ENCODE measurements around the gene DSG3. TPM values are rescaled to one million over a fixed set of nuclear protein-coding genes. Genes with fewer than 3 reads are reported as not detected.

DSG3 gene
- total RNA-seq, 1 experiment from 2014 or later, result 0.05 TPM

DNA sequence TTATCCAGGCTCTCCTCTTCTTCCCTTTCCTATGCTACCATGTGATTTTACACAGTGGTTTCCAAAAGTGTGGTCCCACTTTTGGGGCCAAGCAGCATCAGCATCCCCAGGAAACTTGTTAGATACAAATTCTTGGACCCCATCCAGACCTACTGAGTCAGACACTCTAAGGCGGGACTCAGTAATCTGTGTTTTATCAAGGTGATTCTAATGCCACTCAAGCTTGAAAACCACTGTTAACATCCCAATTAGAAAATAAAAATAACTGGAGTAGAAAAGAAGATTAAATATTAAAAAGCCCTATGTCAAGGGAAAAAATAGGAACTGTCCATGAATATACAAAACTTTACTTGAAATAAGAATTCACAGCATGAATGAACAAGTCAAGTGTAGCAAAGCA is 61.2 kb downstream of the DSG3 start:
- CTCF ChIA-PET, result no interaction called here
- POLR2A ChIA-PET, result no interaction called here
- no peak overlapping the region for H2AFZ ChIP-seq (ENCODE audit: low read depth, low read length, poor library complexity, severe bottlenecking)

DNA sequence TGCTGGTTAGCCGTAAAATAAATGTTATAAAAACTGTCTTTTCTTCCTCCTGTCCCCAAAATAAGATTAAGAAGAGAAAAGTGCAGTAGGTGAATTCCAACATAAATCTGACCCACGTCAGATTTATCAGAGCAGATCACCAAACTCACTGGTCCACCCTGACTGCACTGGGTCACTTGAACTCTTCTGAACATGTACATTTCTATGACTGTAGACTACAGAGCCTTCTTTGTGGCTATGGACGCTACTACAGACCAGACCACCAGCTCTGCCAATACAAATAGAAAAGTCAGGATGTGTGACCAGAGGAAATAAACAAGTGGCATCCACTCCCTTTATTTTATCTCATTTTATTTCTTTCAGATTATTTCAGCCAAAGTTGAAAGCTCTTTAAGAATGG is 62.0 kb downstream of the DSG3 start:
- BruUV-seq (replicated peaks), result no TSS peak
- Histone ChIP-seq H3K9me2 (ENCODE audit: insufficient read depth) (no peaks in the 10 kb centered on the region), H3K27me3 (ENCODE audit: insufficient read depth, low read length) (no peaks in the 10 kb centered on the region), H3K9ac (ENCODE audit: low read length) (peak overlapping the region; percentile 13; the same call in 1 of the 2 replicates), H3K9me3 (ENCODE audit: control insufficient read depth in 1 of 2, insufficient read depth in 1 of 2, low read depth in 1 of 2, low read length in 2 of 2) (no peaks in the 10 kb centered on the region), H3K79me2 (ENCODE audit: insufficient read depth, low read length) (peaks cover 92% of the 10 kb centered on the region), H3K4me3 (replicated peaks in 1 of 2; ENCODE audit: low read depth in 1 of 2, low read length in 2 of 2) (no peak overlapping the region), H3K36me3 (ENCODE audit: control insufficient read depth in 1 of 2, insufficient read depth in 2 of 2, low read length in 2 of 2) (0 out of 4 replicates have a peak, but pooled peaks cover 0 to 1% of the 10 kb centered on the region in 2 experiments), H4K20me1 (ENCODE audit: insufficient read depth) (no peaks in the 10 kb centered on the region; the same call in 1 of the 2 replicates), H3K4me1 (ENCODE audit: control insufficient read depth in 1 of 2, insufficient read depth in 2 of 2, low read length in 2 of 2) (peaks cover 57 to 63% of the 10 kb centered on the region in 2 experiments), H2AFZ (ENCODE audit: low read depth, low read length, poor library complexity, severe bottlenecking) (no peak overlapping the region), H3K27ac (ENCODE audit: low read depth, low read length) (no peak overlapping the region), H3K4me2 (ENCODE audit: low read length) (peak overlapping the region; percentile 77)
- intact Hi-C loops (cut with micrococcal nuclease), result loop anchor here (5.0 kb wide), 1 partner anchor 242 kb away; no protein-coding TSS in a partner anchor
- POLR2A ChIA-PET, result no interaction called here
- DNase-seq (ENCODE audit: low read depth, low spot score) (no peak), ATAC-seq (no peak)
- RAD21 ChIA-PET (ENCODE audit: low non-redundant PET in 1 of 2, low total read pairs in 2 of 2, uncharacterized antibody in 2 of 2, unreplicated experiment in 2 of 2), result no interaction called here
- CTCF ChIA-PET, result no interaction called here
- TF ChIP-seq SIN3A (IDR thresholded peaks at IDR 0.05; ENCODE audit: low read depth), result no peak
- TF ChIP-seq ELF1 (IDR thresholded peaks at IDR 0.05; ENCODE audit: borderline replicate concordance, low read depth), result no peak
- no peak for TF ChIP-seq JUND (IDR thresholded peaks at IDR 0.05)
- no peak for TF ChIP-seq FOSL1 (IDR thresholded peaks at IDR 0.05; ENCODE audit: low read depth)
- no peak for TF ChIP-seq EGR1 (IDR thresholded peaks at IDR 0.05; ENCODE audit: low read depth)
- TF ChIP-seq, protein P1, sequence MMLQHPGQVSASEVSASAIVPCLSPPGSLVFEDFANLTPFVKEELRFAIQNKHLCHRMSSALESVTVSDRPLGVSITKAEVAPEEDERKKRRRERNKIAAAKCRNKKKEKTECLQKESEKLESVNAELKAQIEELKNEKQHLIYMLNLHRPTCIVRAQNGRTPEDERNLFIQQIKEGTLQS (IDR thresholded peaks at IDR 0.05), result no peak
- TF ChIP-seq POLR2A (IDR thresholded peaks at IDR 0.05; ENCODE audit: borderline replicate concordance, extremely low read depth, insufficient read depth, insufficient read length), result no peak
- TF ChIP-seq, protein P2, sequence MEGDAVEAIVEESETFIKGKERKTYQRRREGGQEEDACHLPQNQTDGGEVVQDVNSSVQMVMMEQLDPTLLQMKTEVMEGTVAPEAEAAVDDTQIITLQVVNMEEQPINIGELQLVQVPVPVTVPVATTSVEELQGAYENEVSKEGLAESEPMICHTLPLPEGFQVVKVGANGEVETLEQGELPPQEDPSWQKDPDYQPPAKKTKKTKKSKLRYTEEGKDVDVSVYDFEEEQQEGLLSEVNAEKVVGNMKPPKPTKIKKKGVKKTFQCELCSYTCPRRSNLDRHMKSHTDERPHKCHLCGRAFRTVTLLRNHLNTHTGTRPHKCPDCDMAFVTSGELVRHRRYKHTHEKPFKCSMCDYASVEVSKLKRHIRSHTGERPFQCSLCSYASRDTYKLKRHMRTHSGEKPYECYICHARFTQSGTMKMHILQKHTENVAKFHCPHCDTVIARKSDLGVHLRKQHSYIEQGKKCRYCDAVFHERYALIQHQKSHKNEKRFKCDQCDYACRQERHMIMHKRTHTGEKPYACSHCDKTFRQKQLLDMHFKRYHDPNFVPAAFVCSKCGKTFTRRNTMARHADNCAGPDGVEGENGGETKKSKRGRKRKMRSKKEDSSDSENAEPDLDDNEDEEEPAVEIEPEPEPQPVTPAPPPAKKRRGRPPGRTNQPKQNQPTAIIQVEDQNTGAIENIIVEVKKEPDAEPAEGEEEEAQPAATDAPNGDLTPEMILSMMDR (IDR thresholded peaks at IDR 0.05 in 2 of 3, conservative IDR thresholded peaks at IDR 0.05 in 1 of 3; ENCODE audit: borderline replicate concordance in 1 of 3, insufficient read depth in 1 of 3, low read depth in 2 of 3, low read length in 2 of 3), result no peak
- TF ChIP-seq ZFX (IDR thresholded peaks at IDR 0.05), result no peak
- TF ChIP-seq CBX3 (IDR thresholded peaks at IDR 0.05; ENCODE audit: low read depth), result no peak
- no peak for TF ChIP-seq RAD21 (IDR thresholded peaks at IDR 0.05; ENCODE audit: low read depth)

More for the DNA sequence above, 61.2 kb downstream of the DSG3 start:
- DNase-seq (ENCODE audit: low read depth, low spot score) (no peak), ATAC-seq (no peak)
- RAD21 ChIA-PET (ENCODE audit: low non-redundant PET in 1 of 2, low total read pairs in 2 of 2, uncharacterized antibody in 2 of 2, unreplicated experiment in 2 of 2), result no interaction called here
- no peak overlapping the region for H3K9ac ChIP-seq (ENCODE audit: low read length)
- intact Hi-C loops (cut with micrococcal nuclease), result loop anchor here (5.0 kb wide), 1 partner anchor 241 kb away; no protein-coding TSS in a partner anchor
- no peak for TF ChIP-seq ZFX (IDR thresholded peaks at IDR 0.05)
- TF ChIP-seq EGR1 (IDR thresholded peaks at IDR 0.05; ENCODE audit: low read depth), result no peak
- TF ChIP-seq, protein P1 (IDR thresholded peaks at IDR 0.05), result no peak
- no peak for TF ChIP-seq YY1 (IDR thresholded peaks at IDR 0.05; ENCODE audit: extremely low read depth, insufficient replicate concordance, low read depth, low read length)
- TF ChIP-seq CEBPB (IDR thresholded peaks at IDR 0.05; ENCODE audit: low read depth), result no peak
- no peak for TF ChIP-seq SIN3A (IDR thresholded peaks at IDR 0.05; ENCODE audit: low read depth)
- H3K36me3 ChIP-seq (ENCODE audit: control insufficient read depth in 1 of 2, insufficient read depth in 2 of 2, low read length in 2 of 2), result no peaks in the 10 kb centered on the region
- no peaks in the 10 kb centered on the region for H3K27me3 ChIP-seq (ENCODE audit: insufficient read depth, low read length)
- H3K9me3 ChIP-seq (ENCODE audit: control insufficient read depth in 1 of 2, insufficient read depth in 1 of 2, low read depth in 1 of 2, low read length in 2 of 2), result no peaks in the 10 kb centered on the region
- H3K79me2 ChIP-seq (ENCODE audit: insufficient read depth, low read length), result peaks cover 92% of the 10 kb centered on the region
- H3K27ac ChIP-seq (ENCODE audit: low read depth, low read length), result no peak overlapping the region
- no TSS peak for BruUV-seq (replicated peaks)
- H4K20me1 ChIP-seq (ENCODE audit: insufficient read depth), result no peaks in the 10 kb centered on the region; the same call in 1 of the 2 replicates
- no peak overlapping the region for H3K4me3 ChIP-seq (replicated peaks in 1 of 2; ENCODE audit: low read depth in 1 of 2, low read length in 2 of 2)
- H3K4me1 ChIP-seq (ENCODE audit: control insufficient read depth in 1 of 2, insufficient read depth in 2 of 2, low read length in 2 of 2), result peaks cover 52 to 59% of the 10 kb centered on the region in 2 experiments
- H3K4me2 ChIP-seq (ENCODE audit: low read length), result peak overlapping the region; percentile 39; the same call in 1 of the 2 replicates
- H3K9me2 ChIP-seq (ENCODE audit: insufficient read depth), result no peaks in the 10 kb centered on the region
